H1 (cell line): Measurements from ENCODE around the gene MTR. TPM values are rescaled to one million over a fixed set of nuclear protein-coding genes. Genes with fewer than 3 reads are reported as not detected.

Experiments used
- BCL11A ChIP-seq, 2 experiments: IDR thresholded peaks; one replicate each; pipeline ENCODE4 v1.6.1; 2011; ENCODE audit warnings: low read depth in 2 of 2, low read length in 2 of 2, mild to moderate bottlenecking in 2 of 2
- JUN ChIP-seq: IDR thresholded peaks from 2 replicates; pipeline ENCODE4 v1.6.1; 2011; ENCODE audit warnings: low read depth, mild to moderate bottlenecking, improper control_type of control experiment, low read length
- RAD21 ChIP-seq, 2 experiments: IDR thresholded peaks in 1 of 2; conservative IDR thresholded peaks in 1 of 2; 2 replicates each; pipeline ENCODE4 v1.6.1; 2011; ENCODE audit warnings: low read depth in 2 of 2, low read length in 2 of 2, improper control_type of control experiment in 1 of 2, inconsistent platforms in 1 of 2, mild to moderate bottlenecking in 1 of 2, moderate library complexity in 1 of 2
- SIX5 ChIP-seq: IDR thresholded peaks from 2 replicates; pipeline ENCODE4 v1.6.1; 2011; ENCODE audit warnings: mild to moderate bottlenecking, low read depth, low read length
- SP2 ChIP-seq: IDR thresholded peaks from 2 replicates; pipeline ENCODE4 v1.6.1; 2012; ENCODE audit warnings: mild to moderate bottlenecking, low read length, inconsistent platforms
- polyA plus RNA-seq, 7 experiments: library from polyadenylated mRNA; depleted of rRNA in 3 of 7; stranded (reverse) in 5 of 7; unstranded in 2 of 7; fragments of >200 nt in 5 of 7; fragments of 200-250 nt in 2 of 7; gene quantifications; 1 replicate in 5 of 7; 2 replicates in 1 of 7; 4 replicates in 1 of 7; pipeline versions ENCODE4 v1.2.1 to v1.2.3, GENCODE V29; 2011 to 2013; ENCODE audit warnings: missing spikeins in 2 of 7, mixed read lengths in 2 of 7
- total RNA-seq: library from RNA; stranded (reverse); fragmentation: NEBNext Ultra II Directional; extraction: Animal tissue kit (Norgen Biotek cat#: 25700); gene quantifications from 2 replicates; pipeline ENCODE4 v1.2.1, GENCODE V29; 2021

MTR gene
- total and polyA plus RNA-seq, 2 of the 8 experiments (the other 6 are each of a cell fraction or from before 2014, with no cell fraction given), result 4.8 to 27.4 TPM

GRCh38 chr1:236759252-236759859 lies 35.7 kb upstream of the MTR start (continued):
- TF ChIP-seq BCL11A (IDR thresholded peaks at IDR 0.05; ENCODE audit: low read depth in 2 of 2, low read length in 2 of 2) (no peak), SIX5 (no peak), JUN (no peak), SP2 (no peak), RAD21 (IDR thresholded peaks at IDR 0.05 in 1 of 2, conservative IDR thresholded peaks at IDR 0.05 in 1 of 2; ENCODE audit: low read depth in 2 of 2, low read length in 2 of 2) (peak; percentile 51 to 54)
